Stimulated activated CD8-positive, alpha-beta memory T cell treated with anti-CD3 and anti-CD28 coated beads, Interleukin-15, amount 100 ng/mL, for 1 hour (primary cell): ENCODE data around the gene PAF1.

Experiments used
- DNase-seq: peaks from one replicate; pipeline ENCODE4 v3.0.0-alpha.2; 2020; ENCODE audit warnings: low read depth

PAF1 gene

GRCh38 chr19:39405958-39406655, 15.2 kb upstream of the PAF1 start:
- peak; percentile 86 for DNase-seq

- DNase-seq, result no peak
Observed at GRCh38 chr19:39405261-39405957, 14.5 kb upstream of the PAF1 start.

DNA sequence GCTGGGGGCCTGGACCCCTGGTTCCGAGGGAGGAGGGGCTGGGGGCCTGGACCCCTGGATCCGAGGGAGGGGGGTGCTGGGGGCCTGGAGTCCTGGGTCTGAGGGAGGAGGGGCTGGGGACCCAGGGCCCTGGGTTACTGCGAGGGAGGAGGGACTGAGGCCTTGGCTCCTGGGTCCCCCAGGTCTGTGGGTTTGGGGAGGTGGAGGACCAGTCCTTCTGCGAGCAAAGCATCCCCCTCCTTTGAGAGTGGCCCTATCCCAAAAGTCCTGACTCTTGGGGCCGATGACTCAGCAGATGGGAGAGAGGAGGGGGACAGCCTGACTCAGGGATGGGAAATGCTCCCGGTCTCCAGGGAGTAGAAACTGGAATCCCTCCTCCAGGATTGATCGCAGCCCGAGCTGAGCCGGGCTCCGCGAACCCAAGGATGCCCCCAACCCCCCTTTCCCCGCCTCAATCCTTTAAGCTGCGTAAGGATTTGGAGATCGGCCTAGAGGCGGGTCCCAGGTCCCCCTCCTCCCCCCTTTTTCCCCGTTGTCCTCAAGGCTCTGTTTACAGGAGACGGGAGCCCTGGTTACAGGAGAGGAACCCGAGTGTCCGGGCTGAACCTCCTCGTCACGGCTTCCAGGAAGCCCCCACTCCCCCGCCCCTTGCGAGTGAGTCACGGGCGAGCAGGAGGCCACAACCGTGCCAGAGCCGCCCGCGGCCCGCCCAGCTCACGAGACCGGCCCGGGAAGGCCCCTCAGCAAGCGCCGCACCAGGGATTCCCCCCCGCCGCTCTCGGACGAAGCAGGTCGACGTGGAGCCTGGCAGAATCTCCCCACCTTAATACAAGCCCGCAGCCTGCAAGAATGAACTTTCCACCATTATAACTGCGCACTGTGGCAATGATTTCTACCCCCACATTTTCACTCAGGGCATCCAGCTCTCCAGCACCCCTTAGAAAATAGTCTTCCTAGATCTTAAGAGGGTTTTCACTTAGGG, 12.7 kb upstream of the PAF1 start:
- peak; percentile 94 for DNase-seq

DNA sequence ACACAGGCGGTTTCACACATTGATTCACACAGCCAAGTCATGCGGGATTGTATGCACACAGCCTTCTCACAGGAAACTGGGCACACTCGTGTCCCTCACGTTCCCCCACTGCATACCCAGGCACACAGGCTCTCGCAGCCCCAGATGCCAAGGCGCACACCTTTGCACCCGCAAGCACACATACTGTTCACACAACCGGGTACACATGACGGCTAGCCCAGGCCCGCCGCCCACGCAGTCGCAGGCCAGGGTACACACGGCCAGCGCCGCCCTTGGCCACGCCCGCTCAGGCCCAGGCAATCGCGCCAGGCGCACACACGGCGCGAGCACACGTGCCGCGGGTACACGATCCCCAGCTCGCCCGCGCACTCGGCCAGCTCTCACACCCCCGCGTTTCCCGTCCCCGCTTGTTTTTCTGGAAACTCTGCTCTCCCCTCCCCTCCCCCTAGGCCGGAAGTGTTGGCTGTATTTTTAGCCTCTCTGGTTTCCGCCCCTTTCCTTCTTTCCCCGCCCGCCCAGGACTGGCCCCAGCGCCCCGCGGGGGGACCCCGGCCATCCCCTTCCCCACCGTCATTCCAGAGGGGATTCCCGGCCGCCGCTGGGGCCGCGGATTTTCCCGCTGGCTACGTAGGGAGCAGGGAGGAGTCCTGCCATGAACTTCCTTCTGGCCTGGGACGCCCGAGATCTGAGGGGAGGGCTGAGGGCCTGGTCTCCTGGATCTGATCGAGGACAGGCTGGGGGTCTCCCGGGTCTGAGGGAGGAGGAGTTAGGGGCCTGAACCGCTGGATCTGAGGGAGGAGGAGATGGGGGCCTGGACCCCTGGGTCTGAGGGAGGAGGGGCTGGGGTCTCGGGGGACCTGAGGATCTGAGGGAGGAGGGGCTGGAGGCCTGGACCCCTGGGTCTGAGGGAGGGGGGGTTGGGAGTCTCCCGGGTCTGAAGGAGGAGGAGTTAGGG, 11.7 kb upstream of the PAF1 start:
- peak; percentile 85 for DNase-seq

DNA sequence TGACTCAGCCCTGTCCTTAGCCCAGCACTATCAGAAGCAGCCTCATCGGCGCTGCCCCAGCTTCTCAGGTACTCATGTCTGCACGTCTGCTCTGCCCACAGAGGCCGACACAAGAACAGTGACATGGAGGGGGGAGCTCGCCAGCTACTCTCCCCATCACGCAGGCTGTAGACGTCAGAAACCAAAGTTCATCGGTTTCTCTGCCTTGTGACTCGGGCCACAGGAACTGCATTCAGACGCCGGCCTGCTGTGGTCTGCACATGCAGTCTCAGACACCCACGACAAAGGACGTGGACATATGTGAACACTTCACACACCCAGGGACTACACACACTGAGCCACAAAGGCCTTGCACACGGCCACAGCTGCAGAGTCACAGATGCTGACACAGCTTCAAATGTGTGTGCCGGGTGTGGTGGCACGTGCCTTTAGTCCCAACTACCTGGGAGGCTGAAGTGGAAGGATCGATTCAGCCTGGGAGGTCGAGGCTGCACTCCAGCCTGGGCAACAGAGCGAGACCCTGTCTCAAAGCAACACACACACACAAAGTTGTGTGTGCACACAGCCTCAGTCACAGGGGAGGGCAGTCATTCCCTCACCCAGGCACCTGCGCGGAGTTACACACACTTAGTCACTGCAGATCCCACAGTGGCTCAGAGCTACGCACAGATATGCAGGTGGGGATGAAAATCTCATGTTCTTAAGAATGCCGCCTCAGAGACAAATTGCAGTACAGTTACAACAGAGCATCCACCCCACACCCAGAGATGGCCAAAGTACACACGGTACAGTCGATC, 10.8 kb upstream of the PAF1 start:
- DNase-seq, result peak; percentile 67

- DNase-seq, result no peak
Observed at GRCh38 chr19:39401070-39401548, 10.2 kb upstream of the PAF1 start.

- no peak for DNase-seq
Observed at GRCh38 chr19:39400061-39400460, 9.2 kb upstream of the PAF1 start.

DNA sequence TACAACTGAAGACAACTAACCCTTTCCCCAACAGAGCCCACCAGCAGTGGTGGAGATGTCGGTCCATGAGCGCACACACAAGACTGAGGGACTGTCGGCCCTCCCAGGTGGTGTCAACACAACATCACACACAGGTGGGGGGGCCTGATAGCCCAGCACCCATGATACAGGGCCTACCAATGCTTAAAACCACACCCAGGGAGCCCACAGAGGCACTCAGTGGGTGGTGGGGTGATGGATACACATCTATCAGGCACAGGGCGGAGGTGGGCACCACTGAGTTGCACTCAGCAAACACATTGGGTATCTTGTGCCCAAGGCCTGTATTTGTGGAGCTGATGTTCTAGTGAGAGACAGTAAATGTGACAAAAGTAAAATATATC, 8.8 kb upstream of the PAF1 start:
- DNase-seq, result no peak

DNA sequence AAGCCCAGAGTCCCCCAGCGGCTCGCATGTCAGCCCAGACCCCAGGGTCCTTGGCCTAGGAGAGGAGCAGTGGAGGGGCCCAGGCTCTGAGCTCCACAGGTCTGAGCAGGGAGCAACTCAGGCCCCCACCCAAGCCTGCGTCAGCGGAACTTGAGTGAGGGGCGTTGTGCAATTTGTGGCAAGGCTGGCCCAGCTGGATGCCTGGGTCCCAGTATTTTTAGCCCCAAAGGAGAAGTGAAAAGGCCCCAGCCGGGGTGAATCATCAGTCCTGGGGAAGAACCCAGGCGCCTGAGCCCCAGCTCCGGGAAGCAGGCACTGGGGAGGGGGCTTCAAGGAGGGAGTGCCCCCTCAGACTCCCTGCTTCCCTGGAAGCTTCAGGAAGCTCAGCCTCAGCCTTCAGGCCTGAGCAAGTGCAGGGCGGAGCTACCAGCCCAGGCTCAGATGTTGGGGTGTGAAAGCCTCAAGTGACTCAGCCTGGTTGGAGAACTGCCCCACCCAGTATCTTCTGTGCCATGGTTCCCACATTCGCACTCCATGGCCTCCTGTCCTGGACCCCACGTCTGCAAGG, 7.5 kb upstream of the PAF1 start:
- DNase-seq, result no peak

DNA sequence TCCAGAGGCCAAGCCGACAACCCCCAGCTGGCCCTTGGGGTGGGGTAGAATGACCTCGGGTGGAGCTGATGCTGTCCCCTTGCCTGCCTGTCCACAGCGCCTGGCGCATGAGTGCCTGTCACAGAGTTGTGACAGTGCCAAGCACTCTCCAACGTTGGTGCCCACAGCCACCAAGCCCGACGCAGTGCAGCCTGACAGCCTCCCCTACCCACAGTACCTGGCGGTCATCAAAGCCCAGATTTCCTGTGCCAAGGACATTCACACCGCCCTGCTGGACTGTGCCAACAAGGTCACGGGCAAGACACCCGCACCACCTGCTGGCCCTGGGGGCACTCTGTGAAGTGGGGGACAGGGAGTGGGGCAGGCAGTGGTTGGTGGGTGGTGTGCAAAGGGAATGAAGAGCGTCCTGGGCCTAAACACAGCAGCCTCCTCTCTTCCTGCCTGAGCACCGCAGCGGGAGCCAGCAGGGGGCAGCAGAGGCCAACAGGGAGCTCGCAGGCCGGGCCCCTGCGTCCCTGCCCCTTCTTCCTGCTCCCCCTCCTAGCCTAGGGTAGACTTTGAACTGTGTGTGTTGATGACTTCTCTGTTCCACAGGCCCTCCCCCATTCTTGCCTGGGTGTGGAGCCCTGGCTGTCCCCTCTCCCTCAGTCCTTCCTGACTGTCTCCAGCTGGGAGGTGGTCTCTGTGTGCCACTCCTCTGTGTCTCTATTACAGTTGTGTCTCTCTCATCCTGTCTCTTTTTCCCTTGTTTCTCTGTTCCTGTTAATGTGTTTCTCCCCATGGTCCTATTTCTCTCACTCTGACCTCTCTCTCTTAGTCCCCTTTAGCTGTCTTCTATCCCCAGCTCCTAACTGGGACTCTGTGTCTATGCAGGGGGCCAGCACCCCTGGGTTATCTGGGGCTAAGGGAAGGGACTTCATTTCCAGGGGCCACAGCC, 6.7 kb upstream of the PAF1 start:
- DNase-seq, result peak; percentile 94

DNA sequence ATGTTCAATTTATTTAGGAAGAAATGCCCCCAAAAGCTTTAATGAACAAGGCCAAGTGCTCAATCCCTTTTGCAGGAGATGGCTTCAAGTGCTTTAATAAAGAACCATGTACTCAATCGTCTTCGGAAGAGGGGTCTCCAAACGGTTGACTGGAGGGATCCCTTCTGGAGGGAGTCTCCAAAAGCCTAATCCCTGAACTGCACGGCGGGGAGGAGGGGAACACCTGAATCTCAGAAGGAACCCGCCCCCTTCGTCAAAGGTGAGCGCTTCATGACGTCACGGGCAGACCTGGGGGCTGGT, 505 bp downstream of the PAF1 start:
- DNase-seq, result no peak

GRCh38 chr19:39389631-39390414, 1.1 kb downstream of the PAF1 start:
- no peak for DNase-seq

- DNase-seq, result no peak
Observed at GRCh38 chr19:39388657-39389056, 2.2 kb downstream of the PAF1 start.

GRCh38 chr19:39386557-39386956, 4.3 kb downstream of the PAF1 start:
- DNase-seq, result no peak

- no peak for DNase-seq
Observed at GRCh38 chr19:39385629-39386411, 5.1 kb downstream of the PAF1 start.

- no peak for DNase-seq
Observed at GRCh38 chr19:39384839-39385568, 5.9 kb downstream of the PAF1 start.
